H1 (cell line): Measurements from ENCODE around the gene MPRIP.

Experiments used
- ATF2 ChIP-seq: IDR thresholded peaks from 2 replicates; pipeline ENCODE4 v1.6.1; 2012; ENCODE audit warnings: low read length, inconsistent platforms
- CHD2 ChIP-seq: IDR thresholded peaks from 2 replicates; pipeline ENCODE4 v1.6.1; 2012; ENCODE audit warnings: low read length, improper control_type of control experiment
- GABPA ChIP-seq: IDR thresholded peaks from 2 replicates; pipeline ENCODE4 v1.6.1; 2011; ENCODE audit warnings: mild to moderate bottlenecking, low read length, moderate library complexity, borderline replicate concordance; ENCODE audit not compliant: insufficient read depth
- HDAC6 ChIP-seq: IDR thresholded peaks from one replicate; pipeline ENCODE4 v1.7.1; 2012; ENCODE audit warnings: low read depth, mild to moderate bottlenecking, inconsistent platforms, low read length, moderate library complexity
- JUND ChIP-seq: IDR thresholded peaks from 2 replicates; pipeline ENCODE4 v1.6.1; 2011; ENCODE audit warnings: mild to moderate bottlenecking, improper control_type of control experiment, low read length
- MAFK ChIP-seq: IDR thresholded peaks from 2 replicates; pipeline ENCODE4 v1.6.1; 2012; ENCODE audit warnings: low read depth, mild to moderate bottlenecking, improper control_type of control experiment, low read length
- NANOG ChIP-seq: IDR thresholded peaks from 2 replicates; pipeline ENCODE4 v1.6.1; 2011; ENCODE audit warnings: low read length, low read depth, mild to moderate bottlenecking, inconsistent platforms; ENCODE audit not compliant: insufficient read depth, poor library complexity, severe bottlenecking
- TCF12 ChIP-seq: IDR thresholded peaks from 2 replicates; pipeline ENCODE4 v1.6.1; 2011; ENCODE audit warnings: low read depth, mild to moderate bottlenecking, low read length
- TF ChIP-seq, protein P1 (sequence below), 3 experiments: IDR thresholded peaks; 1 replicate in 2 of 3; 2 replicates in 1 of 3; pipeline versions ENCODE4 v1.5.1 to v1.6.1; 2011; ENCODE audit warnings: low read length in 3 of 3, mild to moderate bottlenecking in 3 of 3, inconsistent platforms in 2 of 3, low read depth in 1 of 3, moderate library complexity in 1 of 3; ENCODE audit not compliant: insufficient read depth in 1 of 3; ENCODE audit errors: control extremely low read depth in 1 of 3

- TF ChIP-seq GABPA = no peak
- TF ChIP-seq, protein P1, sequence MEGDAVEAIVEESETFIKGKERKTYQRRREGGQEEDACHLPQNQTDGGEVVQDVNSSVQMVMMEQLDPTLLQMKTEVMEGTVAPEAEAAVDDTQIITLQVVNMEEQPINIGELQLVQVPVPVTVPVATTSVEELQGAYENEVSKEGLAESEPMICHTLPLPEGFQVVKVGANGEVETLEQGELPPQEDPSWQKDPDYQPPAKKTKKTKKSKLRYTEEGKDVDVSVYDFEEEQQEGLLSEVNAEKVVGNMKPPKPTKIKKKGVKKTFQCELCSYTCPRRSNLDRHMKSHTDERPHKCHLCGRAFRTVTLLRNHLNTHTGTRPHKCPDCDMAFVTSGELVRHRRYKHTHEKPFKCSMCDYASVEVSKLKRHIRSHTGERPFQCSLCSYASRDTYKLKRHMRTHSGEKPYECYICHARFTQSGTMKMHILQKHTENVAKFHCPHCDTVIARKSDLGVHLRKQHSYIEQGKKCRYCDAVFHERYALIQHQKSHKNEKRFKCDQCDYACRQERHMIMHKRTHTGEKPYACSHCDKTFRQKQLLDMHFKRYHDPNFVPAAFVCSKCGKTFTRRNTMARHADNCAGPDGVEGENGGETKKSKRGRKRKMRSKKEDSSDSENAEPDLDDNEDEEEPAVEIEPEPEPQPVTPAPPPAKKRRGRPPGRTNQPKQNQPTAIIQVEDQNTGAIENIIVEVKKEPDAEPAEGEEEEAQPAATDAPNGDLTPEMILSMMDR (IDR thresholded peaks at IDR 0.05; ENCODE audit: control extremely low read depth in 1 of 3, insufficient read depth in 1 of 3, low read depth in 1 of 3, low read length in 3 of 3) = peak; percentile 84 to 95 (median 84)
- TF ChIP-seq CHD2 = no peak
- no peak for TF ChIP-seq MAFK
- no peak for TF ChIP-seq NANOG
- TF ChIP-seq ATF2 = no peak
- no peak for TF ChIP-seq JUND
- TF ChIP-seq TCF12 = no peak
- no peak for TF ChIP-seq HDAC6
Measured at GRCh38 chr17:17001874-17002520, 40.3 kb upstream of the MPRIP start.
